ENCODE results near the gene HS3ST5.

DNA sequence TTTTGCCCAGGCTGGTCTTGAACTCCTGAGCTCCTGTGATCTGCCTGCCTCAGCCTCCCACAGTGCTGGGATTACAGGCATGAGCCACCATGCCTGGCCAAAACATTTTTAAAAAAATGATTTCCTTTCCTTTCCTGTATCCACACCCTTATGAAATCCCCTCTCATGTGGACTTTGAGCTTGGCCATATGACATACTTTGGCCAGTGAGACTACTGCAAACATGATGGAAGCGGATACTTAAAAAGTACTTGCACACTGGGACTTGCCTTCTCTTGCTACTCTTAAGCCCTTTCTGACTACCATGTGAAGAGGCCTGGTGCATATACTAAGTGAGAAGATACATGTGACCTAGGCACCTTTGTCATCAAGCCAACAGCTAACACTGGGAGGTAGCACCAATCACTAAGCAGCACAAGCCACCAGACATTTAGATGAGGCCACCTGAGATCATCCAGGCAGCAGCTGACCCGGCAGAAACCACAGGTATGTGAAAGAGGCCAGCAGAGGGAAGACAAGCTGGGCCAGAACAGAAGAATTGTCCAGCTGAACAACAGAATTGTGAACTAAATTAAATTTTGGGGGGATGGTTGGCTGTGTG, 293.4 kb downstream of the HS3ST5 start:
- TF ChIP-seq, protein P1, sequence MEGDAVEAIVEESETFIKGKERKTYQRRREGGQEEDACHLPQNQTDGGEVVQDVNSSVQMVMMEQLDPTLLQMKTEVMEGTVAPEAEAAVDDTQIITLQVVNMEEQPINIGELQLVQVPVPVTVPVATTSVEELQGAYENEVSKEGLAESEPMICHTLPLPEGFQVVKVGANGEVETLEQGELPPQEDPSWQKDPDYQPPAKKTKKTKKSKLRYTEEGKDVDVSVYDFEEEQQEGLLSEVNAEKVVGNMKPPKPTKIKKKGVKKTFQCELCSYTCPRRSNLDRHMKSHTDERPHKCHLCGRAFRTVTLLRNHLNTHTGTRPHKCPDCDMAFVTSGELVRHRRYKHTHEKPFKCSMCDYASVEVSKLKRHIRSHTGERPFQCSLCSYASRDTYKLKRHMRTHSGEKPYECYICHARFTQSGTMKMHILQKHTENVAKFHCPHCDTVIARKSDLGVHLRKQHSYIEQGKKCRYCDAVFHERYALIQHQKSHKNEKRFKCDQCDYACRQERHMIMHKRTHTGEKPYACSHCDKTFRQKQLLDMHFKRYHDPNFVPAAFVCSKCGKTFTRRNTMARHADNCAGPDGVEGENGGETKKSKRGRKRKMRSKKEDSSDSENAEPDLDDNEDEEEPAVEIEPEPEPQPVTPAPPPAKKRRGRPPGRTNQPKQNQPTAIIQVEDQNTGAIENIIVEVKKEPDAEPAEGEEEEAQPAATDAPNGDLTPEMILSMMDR (IDR thresholded peaks at IDR 0.05): no peak
- TF ChIP-seq POLR2A (IDR thresholded peaks at IDR 0.05): no peak
